ENCODE results near the gene ABLIM2. TPM values are rescaled to one million over a fixed set of nuclear protein-coding genes. Genes with fewer than 3 reads are reported as not detected.

Gene ABLIM2
- polyA plus RNA-seq, 2 of the 4 experiments (the other 2 are of a cell fraction) = 0.21 to 0.40 TPM

DNA sequence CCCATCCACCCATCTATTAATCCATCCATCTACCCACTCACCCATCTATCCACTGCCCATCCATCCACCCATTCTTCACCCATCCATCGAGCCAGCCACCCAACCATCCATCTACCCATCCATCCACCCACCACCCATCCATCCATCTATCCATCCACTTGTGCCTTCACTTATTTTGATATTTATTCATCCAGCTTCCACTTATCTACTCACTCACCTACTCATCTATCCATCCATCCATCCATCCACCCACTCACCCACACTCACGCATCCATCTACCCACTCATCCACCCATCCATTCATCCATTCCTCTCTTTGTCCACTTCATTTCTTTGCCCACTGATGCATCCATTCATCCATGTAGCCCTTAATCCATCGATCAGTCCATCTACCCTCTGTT, 146.1 kb downstream of the ABLIM2 start:
- no peak for TF ChIP-seq NFE2L2 (conservative IDR thresholded peaks at IDR 0.05; ENCODE audit: low read length)
- TF ChIP-seq, protein P1, sequence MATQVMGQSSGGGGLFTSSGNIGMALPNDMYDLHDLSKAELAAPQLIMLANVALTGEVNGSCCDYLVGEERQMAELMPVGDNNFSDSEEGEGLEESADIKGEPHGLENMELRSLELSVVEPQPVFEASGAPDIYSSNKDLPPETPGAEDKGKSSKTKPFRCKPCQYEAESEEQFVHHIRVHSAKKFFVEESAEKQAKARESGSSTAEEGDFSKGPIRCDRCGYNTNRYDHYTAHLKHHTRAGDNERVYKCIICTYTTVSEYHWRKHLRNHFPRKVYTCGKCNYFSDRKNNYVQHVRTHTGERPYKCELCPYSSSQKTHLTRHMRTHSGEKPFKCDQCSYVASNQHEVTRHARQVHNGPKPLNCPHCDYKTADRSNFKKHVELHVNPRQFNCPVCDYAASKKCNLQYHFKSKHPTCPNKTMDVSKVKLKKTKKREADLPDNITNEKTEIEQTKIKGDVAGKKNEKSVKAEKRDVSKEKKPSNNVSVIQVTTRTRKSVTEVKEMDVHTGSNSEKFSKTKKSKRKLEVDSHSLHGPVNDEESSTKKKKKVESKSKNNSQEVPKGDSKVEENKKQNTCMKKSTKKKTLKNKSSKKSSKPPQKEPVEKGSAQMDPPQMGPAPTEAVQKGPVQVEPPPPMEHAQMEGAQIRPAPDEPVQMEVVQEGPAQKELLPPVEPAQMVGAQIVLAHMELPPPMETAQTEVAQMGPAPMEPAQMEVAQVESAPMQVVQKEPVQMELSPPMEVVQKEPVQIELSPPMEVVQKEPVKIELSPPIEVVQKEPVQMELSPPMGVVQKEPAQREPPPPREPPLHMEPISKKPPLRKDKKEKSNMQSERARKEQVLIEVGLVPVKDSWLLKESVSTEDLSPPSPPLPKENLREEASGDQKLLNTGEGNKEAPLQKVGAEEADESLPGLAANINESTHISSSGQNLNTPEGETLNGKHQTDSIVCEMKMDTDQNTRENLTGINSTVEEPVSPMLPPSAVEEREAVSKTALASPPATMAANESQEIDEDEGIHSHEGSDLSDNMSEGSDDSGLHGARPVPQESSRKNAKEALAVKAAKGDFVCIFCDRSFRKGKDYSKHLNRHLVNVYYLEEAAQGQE (IDR thresholded peaks at IDR 0.05) = no peak
- DNase-seq (ENCODE audit: low read depth in 1 of 2, low spot score in 1 of 2) = no peak
- FAIRE-seq = no peak
- Histone ChIP-seq H3K4me3 (no peak overlapping the region), H3K9me3 (no peaks in the 10 kb centered on the region), H3K4me2 (no peak overlapping the region), H3K27ac (no peak overlapping the region), H3K4me1 (no peaks in the 10 kb centered on the region)
- WGBS (ENCODE audit: missing lambda C conversion rate) = 68% methylated on average over 3 of the region's 3 CpGs
- ChIA-PET CTCF (no interaction called here), POLR2A (no interaction called here)
- no peak for ATAC-seq

DNA sequence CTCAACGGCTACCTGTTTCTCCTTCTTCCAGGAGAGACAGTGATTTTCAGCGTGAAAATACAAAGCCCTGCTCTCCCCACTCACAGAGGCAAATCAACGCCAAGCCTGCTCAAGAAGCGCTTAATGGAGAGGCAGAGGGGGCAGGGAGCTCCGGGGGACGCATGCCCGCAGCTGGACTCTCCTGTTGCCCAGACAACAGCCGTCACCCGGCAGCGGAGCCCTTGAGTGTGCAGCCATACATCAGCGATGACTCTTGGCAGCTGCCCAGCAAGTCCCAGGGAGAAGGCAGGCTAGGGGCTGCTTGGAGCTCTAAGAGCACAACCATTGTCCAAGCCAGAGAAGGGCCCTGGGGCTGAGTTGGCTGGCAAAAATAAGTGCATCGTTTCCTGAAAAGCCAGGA, 148.0 kb downstream of the ABLIM2 start:
- Histone ChIP-seq H3K4me3 (no peak overlapping the region), H3K27ac (no peak overlapping the region), H3K4me1 (no peaks in the 10 kb centered on the region), H3K4me2 (no peak overlapping the region), H3K9me3 (no peaks in the 10 kb centered on the region)
- ChIA-PET CTCF (interaction anchor here (1.0 kb wide), 1 partner anchor 14 kb away, joined by 3 read pairs; no protein-coding TSS in a partner anchor), POLR2A (no interaction called here)
- no peak for DNase-seq (ENCODE audit: low read depth in 1 of 2, low spot score in 1 of 2)
- TF ChIP-seq EHF (CRISPR knock-in tag; IDR thresholded peaks at IDR 0.05) = no peak
- TF ChIP-seq CEBPB (IDR thresholded peaks at IDR 0.05) = no peak
- TF ChIP-seq, protein P2, sequence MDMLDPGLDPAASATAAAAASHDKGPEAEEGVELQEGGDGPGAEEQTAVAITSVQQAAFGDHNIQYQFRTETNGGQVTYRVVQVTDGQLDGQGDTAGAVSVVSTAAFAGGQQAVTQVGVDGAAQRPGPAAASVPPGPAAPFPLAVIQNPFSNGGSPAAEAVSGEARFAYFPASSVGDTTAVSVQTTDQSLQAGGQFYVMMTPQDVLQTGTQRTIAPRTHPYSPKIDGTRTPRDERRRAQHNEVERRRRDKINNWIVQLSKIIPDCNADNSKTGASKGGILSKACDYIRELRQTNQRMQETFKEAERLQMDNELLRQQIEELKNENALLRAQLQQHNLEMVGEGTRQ (IDR thresholded peaks at IDR 0.05) = no peak
- no peak for TF ChIP-seq JUN (IDR thresholded peaks at IDR 0.05)
- TF ChIP-seq FOSL2 (IDR thresholded peaks at IDR 0.05) = no peak
- TF ChIP-seq FOSL2 (CRISPR knock-in tag; IDR thresholded peaks at IDR 0.05) = no peak
- no peak for TF ChIP-seq NPAS2 (CRISPR knock-in tag; IDR thresholded peaks at IDR 0.05; ENCODE audit: borderline replicate concordance)
- no peak for TF ChIP-seq EP300 (IDR thresholded peaks at IDR 0.05)
- TF ChIP-seq, protein P3, sequence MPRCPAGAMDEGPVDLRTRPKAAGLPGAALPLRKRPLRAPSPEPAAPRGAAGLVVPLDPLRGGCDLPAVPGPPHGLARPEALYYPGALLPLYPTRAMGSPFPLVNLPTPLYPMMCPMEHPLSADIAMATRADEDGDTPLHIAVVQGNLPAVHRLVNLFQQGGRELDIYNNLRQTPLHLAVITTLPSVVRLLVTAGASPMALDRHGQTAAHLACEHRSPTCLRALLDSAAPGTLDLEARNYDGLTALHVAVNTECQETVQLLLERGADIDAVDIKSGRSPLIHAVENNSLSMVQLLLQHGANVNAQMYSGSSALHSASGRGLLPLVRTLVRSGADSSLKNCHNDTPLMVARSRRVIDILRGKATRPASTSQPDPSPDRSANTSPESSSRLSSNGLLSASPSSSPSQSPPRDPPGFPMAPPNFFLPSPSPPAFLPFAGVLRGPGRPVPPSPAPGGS (IDR thresholded peaks at IDR 0.05) = no peak
- no peak for TF ChIP-seq RAD21 (conservative IDR thresholded peaks at IDR 0.05 in 1 of 2, IDR thresholded peaks at IDR 0.05 in 1 of 2)
- no peak for TF ChIP-seq JUNB (IDR thresholded peaks at IDR 0.05)
- TF ChIP-seq, protein P1 (IDR thresholded peaks at IDR 0.05) = no peak
- no peak for ATAC-seq
- no peak for FAIRE-seq
- WGBS (ENCODE audit: missing lambda C conversion rate) = 39% methylated on average over 2 of the region's 12 CpGs
